Naive thymus-derived CD4-positive, alpha-beta T cell (primary cell): Measurements from ENCODE around the gene PTPRA. TPM values are rescaled to one million over a fixed set of nuclear protein-coding genes. Genes with fewer than 3 reads are reported as not detected.
A peak's percentile ranks its signal among the peaks of the same experiment; 100 is the strongest.
"Not testable (repeated sequence)": the region's sequence is repeated elsewhere in the genome, so short reads cannot be mapped to it uniquely, and the experiment has no call there.

Experiments used
- ATAC-seq: fragments of 150-1000 bp; cut with Tn5 transposase; 2 replicates; pipeline ENCODE4 v1.10.0; 2021; ENCODE audit warnings: mild to moderate bottlenecking, moderate library complexity
- CTCF ChIA-PET: fragments of 350-600 bp; sonication (Branson Sonifier 250); formaldehyde crosslinking; loops from one replicate; lab custom pipeline; 2021; ENCODE audit warnings: antibody characterized with exemption; lab: Charles Lee
- POLR2A ChIA-PET: fragments of 350-600 bp; sonication (Branson Sonifier 250); formaldehyde crosslinking; loops from one replicate; lab custom pipeline; 2021; ENCODE audit warnings: antibody characterized with exemption, inconsistent platforms; lab: Charles Lee
- DNase-seq, 9 donors: peaks; one replicate each; pipeline versions ENCODE4 v3.0.0 to v3.0.0-alpha.2; 2020 to 2022; ENCODE audit warnings: mixed read lengths in 1 of 9
- H3K27ac ChIP-seq: one replicate; pipeline ENCODE4 v1.7.0; 2013; ENCODE audit warnings: mild to moderate bottlenecking, low read depth, low read length, moderate library complexity
- H3K27me3 ChIP-seq, 2 donors: one replicate each; pipeline ENCODE4 v1.7.0; 2013; ENCODE audit warnings: low read length in 2 of 2, mild to moderate bottlenecking in 2 of 2, moderate library complexity in 2 of 2; ENCODE audit not compliant: control insufficient read depth in 2 of 2, insufficient read depth in 2 of 2
- H3K36me3 ChIP-seq, 3 experiments: 1 replicate in 2 of 3; 2 replicates in 1 of 3; pipeline ENCODE4 v1.7.0; 2013; ENCODE audit warnings: low read length in 3 of 3, mild to moderate bottlenecking in 3 of 3, moderate library complexity in 1 of 3; ENCODE audit not compliant: insufficient read depth in 3 of 3, control insufficient read depth in 2 of 3
- H3K4me1 ChIP-seq, 2 donors: one replicate each; pipeline ENCODE4 v1.7.0; 2013; ENCODE audit warnings: low read length in 2 of 2, mild to moderate bottlenecking in 2 of 2, moderate library complexity in 1 of 2; ENCODE audit not compliant: control insufficient read depth in 2 of 2, insufficient read depth in 2 of 2
- H3K4me3 ChIP-seq: 2 replicates; pipeline ENCODE4 v1.7.0; 2013; ENCODE audit warnings: mild to moderate bottlenecking, low read length
- H3K9me3 ChIP-seq, 3 experiments: 1 replicate in 2 of 3; 2 replicates in 1 of 3; pipeline ENCODE4 v1.7.0; 2013; ENCODE audit warnings: low read length in 3 of 3; ENCODE audit not compliant: control insufficient read depth in 2 of 3
- H3K27ac Mint-ChIP-seq, 9 donors: one replicate each; pipeline ENCODE4 v1.8.0; 2020 to 2022; ENCODE audit warnings: mixed read lengths in 9 of 9, mild to moderate bottlenecking in 8 of 9, moderate library complexity in 5 of 9, inconsistent platforms in 2 of 9
- H3K27me3 Mint-ChIP-seq, 5 donors: one replicate each; pipeline ENCODE4 v1.8.0; 2021 to 2022; ENCODE audit warnings: mixed read lengths in 5 of 5, mild to moderate bottlenecking in 1 of 5
- H3K36me3 Mint-ChIP-seq, 5 donors: one replicate each; pipeline ENCODE4 v1.8.0; 2020 to 2022; ENCODE audit warnings: mixed read lengths in 5 of 5, mild to moderate bottlenecking in 3 of 5, inconsistent platforms in 1 of 5
- H3K4me1 Mint-ChIP-seq, 7 donors: one replicate each; pipeline ENCODE4 v1.8.0; 2020 to 2022; ENCODE audit warnings: mixed read lengths in 7 of 7, mild to moderate bottlenecking in 3 of 7, inconsistent platforms in 1 of 7
- H3K4me3 Mint-ChIP-seq, 10 donors: one replicate each; pipeline ENCODE4 v1.8.0; 2020 to 2022; ENCODE audit warnings: mild to moderate bottlenecking in 10 of 10, mixed read lengths in 10 of 10, moderate library complexity in 6 of 10, inconsistent platforms in 2 of 10
- H3K9me3 Mint-ChIP-seq, 11 donors: one replicate each; pipeline ENCODE4 v1.8.0; 2020 to 2022; ENCODE audit warnings: mixed read lengths in 11 of 11, mild to moderate bottlenecking in 4 of 11, inconsistent platforms in 1 of 11, moderate library complexity in 1 of 11
- intact Hi-C, 2 donors: fragments of 100-400 bp; cut with micrococcal nuclease; formaldehyde crosslinking; loops; one replicate each; pipeline ENCODE4 v1.15.1; 2023
- polyA plus RNA-seq, 2 donors: library from polyadenylated mRNA; unstranded; fragments of 300-500 nt; fragmentation: Illumina TruSeq; gene quantifications; one replicate each; pipeline ENCODE4 v1.2.3, GENCODE V29; 2021
- total RNA-seq, 6 experiments: library from RNA in 5 of 6; stranded (reverse) in 5 of 6; gene quantifications; 1 replicate in 5 of 6; 2 replicates in 1 of 6; pipeline ENCODE4 v1.2.3 and lab custom pipeline; 2021 to 2026

The PTPRA gene
- total and polyA plus RNA-seq, 7 experiments from 2014 or later = 27.5 to 86.6 (median 78.2) TPM

GRCh38 chr20:2892376-2892775 lies 19.1 kb downstream of the PTPRA start:
- Mint-ChIP-seq H3K9me3 (peaks cover 0 to 15% (median 3%) of the 10 kb centered on the region in 11 donors), H3K27me3 (no peaks in the 10 kb centered on the region), H3K36me3 (peaks cover 0 to 33% (median 26%) of the 10 kb centered on the region in 5 donors), H3K4me1 (peaks cover 32 to 65% (median 59%) of the 10 kb centered on the region in 7 donors), H3K4me3 (no peak overlapping the region), H3K27ac (peak overlapping the region in 2 of 9 donors; percentile 27 to 52)
- intact Hi-C loops = no loop called here
- no peak for DNase-seq
- POLR2A ChIA-PET = no interaction called here
- Histone ChIP-seq H3K27ac (no peak overlapping the region), H3K27me3 (no peaks in the 10 kb centered on the region), H3K4me1 (peaks cover 3 to 19% of the 10 kb centered on the region in 2 donors), H3K9me3 (no peaks in the 10 kb centered on the region), H3K4me3 (no peak overlapping the region), H3K36me3 (no peaks in the 10 kb centered on the region)
- CTCF ChIA-PET = no interaction called here
- no peak for ATAC-seq

GRCh38 chr20:2894221-2894620 lies 20.9 kb downstream of the PTPRA start:
- Mint-ChIP-seq H3K4me3 (no peak overlapping the region), H3K9me3 (peaks cover 0 to 15% (median 3%) of the 10 kb centered on the region in 11 donors), H3K36me3 (peaks cover 0 to 34% (median 26%) of the 10 kb centered on the region in 5 donors), H3K27ac (no peak overlapping the region), H3K27me3 (no peaks in the 10 kb centered on the region), H3K4me1 (peaks cover 23 to 59% (median 49%) of the 10 kb centered on the region in 7 donors)
- ChIA-PET CTCF (no interaction called here), POLR2A (no interaction called here)
- no peak overlapping the region for H3K27ac ChIP-seq
- H3K36me3 ChIP-seq = no peaks in the 10 kb centered on the region
- H3K27me3 ChIP-seq = no peaks in the 10 kb centered on the region
- DNase-seq (no peak), ATAC-seq (no peak)
- intact Hi-C loops = no loop called here
- H3K4me3 ChIP-seq = no peak overlapping the region
- no peaks in the 10 kb centered on the region for H3K9me3 ChIP-seq
- H3K4me1 ChIP-seq = peaks cover 0 to 5% of the 10 kb centered on the region in 2 donors

DNA sequence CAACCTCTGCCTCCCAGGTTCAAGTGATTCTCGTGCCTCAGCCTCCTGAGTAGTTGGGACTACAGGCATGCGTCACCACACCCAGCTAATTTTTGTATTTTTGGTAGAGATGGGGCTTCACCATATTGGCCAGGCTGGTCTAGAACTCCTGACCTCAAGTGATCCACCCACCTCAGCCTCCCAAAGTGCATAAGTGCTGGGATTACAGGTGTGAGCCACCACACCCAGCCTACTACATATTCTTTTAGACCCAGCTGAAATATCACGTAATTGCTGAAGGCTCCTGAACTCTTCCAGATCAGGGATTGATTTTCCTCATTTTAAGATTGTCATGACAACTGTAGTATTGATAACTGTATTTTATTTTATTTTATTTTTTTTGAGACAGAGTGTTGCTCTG lies 21.9 kb downstream of the PTPRA start:
- CTCF ChIA-PET, ATAC-seq, H3K4me1 ChIP-seq, H3K9me3 ChIP-seq, H3K36me3 ChIP-seq, POLR2A ChIA-PET, H3K27ac ChIP-seq, H3K27me3 ChIP-seq, H3K4me3 ChIP-seq, H3K27ac Mint-ChIP-seq, H3K27me3 Mint-ChIP-seq, H3K4me3 Mint-ChIP-seq, DNase-seq, intact Hi-C loops: not testable (repeated sequence)
- H3K4me1 Mint-ChIP-seq = peaks cover 26 to 61% (median 49%) of the 10 kb centered on the region in 7 donors
- H3K9me3 Mint-ChIP-seq = peaks cover 0 to 15% (median 3%) of the 10 kb centered on the region in 11 donors
- H3K36me3 Mint-ChIP-seq = peaks cover 0 to 36% (median 25%) of the 10 kb centered on the region in 5 donors

DNA sequence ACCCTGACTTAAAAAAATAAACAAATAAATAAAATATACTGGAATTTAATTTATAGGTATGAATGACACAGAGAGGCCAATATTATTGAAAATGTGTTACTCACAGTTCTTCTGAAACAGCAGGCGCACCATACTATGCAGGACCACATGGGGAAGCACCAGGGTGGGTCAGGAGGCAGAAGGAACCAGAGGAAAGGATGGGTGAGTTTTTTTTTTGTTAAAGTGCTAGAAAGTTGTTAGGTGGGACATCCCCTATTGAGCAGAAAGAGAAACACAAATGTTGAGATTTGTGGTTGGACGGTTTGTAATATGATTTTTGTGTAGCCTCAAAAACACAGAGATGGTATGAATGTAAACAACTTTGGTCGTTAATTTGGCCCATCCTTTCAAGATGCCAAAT lies 26.0 kb downstream of the PTPRA start:
- no peak for DNase-seq

GRCh38 chr20:2900845-2901592 lies 27.7 kb downstream of the PTPRA start:
- H3K36me3 Mint-ChIP-seq = peaks cover 0 to 16% (median 11%) of the 10 kb centered on the region in 5 donors
- H3K9me3 Mint-ChIP-seq = peaks cover 0 to 5% (median 0%) of the 10 kb centered on the region in 11 donors
- H3K4me3 Mint-ChIP-seq = peak overlapping the region; percentile 11 to 84 (median 59)
- peak; percentile 75 for ATAC-seq
- Histone ChIP-seq H3K27me3 (no peaks in the 10 kb centered on the region), H3K4me3 (no peak overlapping the region), H3K27ac (no peak overlapping the region), H3K9me3 (no peaks in the 10 kb centered on the region), H3K36me3 (no peaks in the 10 kb centered on the region), H3K4me1 (peaks cover 0 to 13% of the 10 kb centered on the region in 2 donors)
- POLR2A ChIA-PET = interaction anchor here (0.9 kb wide), 1 partner anchor 249 kb away, joined by 3 read pairs; the partner anchor contains the start of gene NOP56
- CTCF ChIA-PET = interaction anchor here (0.6 to 1.0 kb wide), 5 partner anchors 42 to 411 kb away, joined by 3 to 4 read pairs (median 3); no protein-coding TSS in a partner anchor
- intact Hi-C loops = no loop called here
- peak overlapping the region in 8 of 9 donors; percentile 53 to 85 (median 68) for H3K27ac Mint-ChIP-seq
- H3K27me3 Mint-ChIP-seq = no peaks in the 10 kb centered on the region
- peak in 5 of 9 donors; percentile 17 to 36 (median 31) for DNase-seq
- H3K4me1 Mint-ChIP-seq = peaks cover 35 to 80% (median 71%) of the 10 kb centered on the region in 7 donors

More for the DNA sequence above, 26.0 kb downstream of the PTPRA start:
- peak overlapping the region in 2 of 9 donors; percentile 32 to 48 for H3K27ac Mint-ChIP-seq
- H3K36me3 ChIP-seq = no peaks in the 10 kb centered on the region
- peaks cover 35 to 68% (median 58%) of the 10 kb centered on the region in 7 donors for H3K4me1 Mint-ChIP-seq
- H3K36me3 Mint-ChIP-seq = peaks cover 0 to 22% (median 16%) of the 10 kb centered on the region in 5 donors
- ATAC-seq = no peak
- no peaks in the 10 kb centered on the region for H3K9me3 ChIP-seq
- CTCF ChIA-PET = no interaction called here
- H3K4me3 Mint-ChIP-seq = peak overlapping the region in 3 of 10 donors; percentile 16 to 56 (median 41)
- H3K4me1 ChIP-seq = peaks cover 0 to 13% of the 10 kb centered on the region in 2 donors
- no peaks in the 10 kb centered on the region for H3K27me3 ChIP-seq
- H3K4me3 ChIP-seq = no peak overlapping the region
- intact Hi-C loops = no loop called here
- peaks cover 0 to 10% (median 1%) of the 10 kb centered on the region in 11 donors for H3K9me3 Mint-ChIP-seq
- POLR2A ChIA-PET = no interaction called here
- no peaks in the 10 kb centered on the region for H3K27me3 Mint-ChIP-seq
- H3K27ac ChIP-seq = no peak overlapping the region

- Mint-ChIP-seq H3K4me1 (peaks cover 31 to 76% (median 64%) of the 10 kb centered on the region in 7 donors), H3K36me3 (peaks cover 0 to 7% (median 5%) of the 10 kb centered on the region in 5 donors), H3K4me3 (peak overlapping the region in 1 of 10 donors; percentile 11), H3K27me3 (no peaks in the 10 kb centered on the region), H3K9me3 (no peaks in the 10 kb centered on the region), H3K27ac (no peak overlapping the region)
- ChIA-PET CTCF (no interaction called here), POLR2A (no interaction called here)
- DNase-seq (no peak), ATAC-seq (no peak)
- intact Hi-C loops = no loop called here
- H3K4me1 ChIP-seq = peaks cover 0 to 13% of the 10 kb centered on the region in 2 donors
- no peaks in the 10 kb centered on the region for H3K9me3 ChIP-seq
- H3K27ac ChIP-seq = no peak overlapping the region
- H3K4me3 ChIP-seq = no peak overlapping the region
- H3K36me3 ChIP-seq = no peaks in the 10 kb centered on the region
- no peaks in the 10 kb centered on the region for H3K27me3 ChIP-seq
These were observed 29.0 kb downstream of the PTPRA start for GRCh38 chr20:2902291-2902690.
